Measurements from ENCODE around the gene OTX2.

Gene OTX2

GRCh38 chr14:56810147-56810719 is at the start of gene OTX2:
Gene OTX2, minus strand, starts transcription at chr14:56810479. Its CDS starts 5,023 bp downstream, at chr14:56805456.
- Histone ChIP-seq H3K4me3 (ENCODE audit: low read depth, low read length) (peak within 1 kb of the TSS; percentile 65), H3K27ac (ENCODE audit: low read depth, low read length) (peak within 1 kb of the TSS; percentile 4), H3K36me3 (ENCODE audit: control insufficient read depth, insufficient read depth, low read length) (no peaks in the 10 kb centered on the region), H3K9me3 (ENCODE audit: control insufficient read depth, insufficient read depth, low read length) (no peaks in the 10 kb centered on the region), H3K9ac (ENCODE audit: low read depth, low read length) (peak within 1 kb of the TSS; percentile 16; the same call in 1 of the 2 replicates), H3K4me1 (ENCODE audit: control insufficient read depth, insufficient read depth, low read length) (peaks cover 65% of the 10 kb centered on the region), H3K27me3 (ENCODE audit: control insufficient read depth, insufficient read depth, low read length) (peaks cover 83% of the 10 kb centered on the region)

GRCh38 chr14:56858422-56858821 is 48.1 kb upstream of the OTX2 start:
- Histone ChIP-seq H3K27me3 (ENCODE audit: control insufficient read depth, insufficient read depth, low read length) (peaks cover 16% of the 10 kb centered on the region; the same call in 1 of the 2 replicates), H3K9me3 (ENCODE audit: control insufficient read depth, insufficient read depth, low read length) (no peaks in the 10 kb centered on the region), H3K36me3 (ENCODE audit: control insufficient read depth, insufficient read depth, low read length) (no peaks in the 10 kb centered on the region), H3K27ac (ENCODE audit: low read depth, low read length) (no peak overlapping the region), H3K4me3 (ENCODE audit: low read depth, low read length) (no peak overlapping the region), H3K9ac (ENCODE audit: low read depth, low read length) (no peak overlapping the region), H3K4me1 (ENCODE audit: control insufficient read depth, insufficient read depth, low read length) (peaks cover 57% of the 10 kb centered on the region)

GRCh38 chr14:56857216-56857615 is 46.9 kb upstream of the OTX2 start:
- H3K9me3 ChIP-seq (ENCODE audit: control insufficient read depth, insufficient read depth, low read length): no peaks in the 10 kb centered on the region
- H3K36me3 ChIP-seq (ENCODE audit: control insufficient read depth, insufficient read depth, low read length): no peaks in the 10 kb centered on the region
- H3K27me3 ChIP-seq (ENCODE audit: control insufficient read depth, insufficient read depth, low read length): peaks cover 16% of the 10 kb centered on the region; the same call in 1 of the 2 replicates
- no peak overlapping the region for H3K9ac ChIP-seq (ENCODE audit: low read depth, low read length)
- no peak overlapping the region for H3K27ac ChIP-seq (ENCODE audit: low read depth, low read length)
- H3K4me1 ChIP-seq (ENCODE audit: control insufficient read depth, insufficient read depth, low read length): peaks cover 49% of the 10 kb centered on the region
- H3K4me3 ChIP-seq (ENCODE audit: low read depth, low read length): no peak overlapping the region

GRCh38 chr14:56855891-56856461 is 45.7 kb upstream of the OTX2 start:
- no peak overlapping the region for H3K9ac ChIP-seq (ENCODE audit: low read depth, low read length)
- no peaks in the 10 kb centered on the region for H3K36me3 ChIP-seq (ENCODE audit: control insufficient read depth, insufficient read depth, low read length)
- H3K4me3 ChIP-seq (ENCODE audit: low read depth, low read length): peak overlapping the region; percentile 53
- H3K4me1 ChIP-seq (ENCODE audit: control insufficient read depth, insufficient read depth, low read length): peaks cover 49% of the 10 kb centered on the region
- H3K27ac ChIP-seq (ENCODE audit: low read depth, low read length): peak overlapping the region; percentile 63
- peaks cover 21% of the 10 kb centered on the region for H3K27me3 ChIP-seq (ENCODE audit: control insufficient read depth, insufficient read depth, low read length)
- H3K9me3 ChIP-seq (ENCODE audit: control insufficient read depth, insufficient read depth, low read length): no peaks in the 10 kb centered on the region

GRCh38 chr14:56854325-56854724 is 44.0 kb upstream of the OTX2 start:
- H3K9me3 ChIP-seq (ENCODE audit: control insufficient read depth, insufficient read depth, low read length): no peaks in the 10 kb centered on the region
- H3K27me3 ChIP-seq (ENCODE audit: control insufficient read depth, insufficient read depth, low read length): peaks cover 36% of the 10 kb centered on the region
- peak overlapping the region; percentile 2 for H3K27ac ChIP-seq (ENCODE audit: low read depth, low read length)
- no peaks in the 10 kb centered on the region for H3K36me3 ChIP-seq (ENCODE audit: control insufficient read depth, insufficient read depth, low read length)
- no peak overlapping the region for H3K9ac ChIP-seq (ENCODE audit: low read depth, low read length)
- H3K4me1 ChIP-seq (ENCODE audit: control insufficient read depth, insufficient read depth, low read length): peaks cover 48% of the 10 kb centered on the region
- no peak overlapping the region for H3K4me3 ChIP-seq (ENCODE audit: low read depth, low read length)

- no peak overlapping the region for H3K9ac ChIP-seq (ENCODE audit: low read depth, low read length)
- peaks cover 59% of the 10 kb centered on the region for H3K4me1 ChIP-seq (ENCODE audit: control insufficient read depth, insufficient read depth, low read length)
- H3K27me3 ChIP-seq (ENCODE audit: control insufficient read depth, insufficient read depth, low read length): peaks cover 74% of the 10 kb centered on the region
- H3K36me3 ChIP-seq (ENCODE audit: control insufficient read depth, insufficient read depth, low read length): no peaks in the 10 kb centered on the region
- H3K4me3 ChIP-seq (ENCODE audit: low read depth, low read length): peak overlapping the region; percentile 46
- H3K27ac ChIP-seq (ENCODE audit: low read depth, low read length): peak overlapping the region; percentile 82
- H3K9me3 ChIP-seq (ENCODE audit: control insufficient read depth, insufficient read depth, low read length): no peaks in the 10 kb centered on the region
Measured at GRCh38 chr14:56846970-56847930, 37.0 kb upstream of the OTX2 start.

- H3K9ac ChIP-seq (ENCODE audit: low read depth, low read length): no peak overlapping the region
- peaks cover 64% of the 10 kb centered on the region for H3K27me3 ChIP-seq (ENCODE audit: control insufficient read depth, insufficient read depth, low read length)
- H3K27ac ChIP-seq (ENCODE audit: low read depth, low read length): no peak overlapping the region
- H3K9me3 ChIP-seq (ENCODE audit: control insufficient read depth, insufficient read depth, low read length): no peaks in the 10 kb centered on the region
- H3K36me3 ChIP-seq (ENCODE audit: control insufficient read depth, insufficient read depth, low read length): no peaks in the 10 kb centered on the region
- H3K4me1 ChIP-seq (ENCODE audit: control insufficient read depth, insufficient read depth, low read length): peaks cover 53% of the 10 kb centered on the region
- peak overlapping the region; percentile 1; the same call in 1 of the 2 replicates for H3K4me3 ChIP-seq (ENCODE audit: low read depth, low read length)
Measured at GRCh38 chr14:56844406-56845002, 34.2 kb upstream of the OTX2 start.

- Histone ChIP-seq H3K4me1 (ENCODE audit: control insufficient read depth, insufficient read depth, low read length) (peaks cover 31% of the 10 kb centered on the region), H3K9me3 (ENCODE audit: control insufficient read depth, insufficient read depth, low read length) (no peaks in the 10 kb centered on the region), H3K9ac (ENCODE audit: low read depth, low read length) (no peak overlapping the region), H3K27me3 (ENCODE audit: control insufficient read depth, insufficient read depth, low read length) (peaks cover 47% of the 10 kb centered on the region), H3K27ac (ENCODE audit: low read depth, low read length) (no peak overlapping the region), H3K4me3 (ENCODE audit: low read depth, low read length) (no peak overlapping the region), H3K36me3 (ENCODE audit: control insufficient read depth, insufficient read depth, low read length) (no peaks in the 10 kb centered on the region)
Measured at GRCh38 chr14:56841611-56842010, 31.3 kb upstream of the OTX2 start.

- Histone ChIP-seq H3K27me3 (ENCODE audit: control insufficient read depth, insufficient read depth, low read length) (peaks cover 33% of the 10 kb centered on the region), H3K36me3 (ENCODE audit: control insufficient read depth, insufficient read depth, low read length) (no peaks in the 10 kb centered on the region), H3K9ac (ENCODE audit: low read depth, low read length) (no peak overlapping the region), H3K27ac (ENCODE audit: low read depth, low read length) (no peak overlapping the region), H3K4me3 (ENCODE audit: low read depth, low read length) (no peak overlapping the region), H3K9me3 (ENCODE audit: control insufficient read depth, insufficient read depth, low read length) (no peaks in the 10 kb centered on the region), H3K4me1 (ENCODE audit: control insufficient read depth, insufficient read depth, low read length) (peaks cover 17% of the 10 kb centered on the region)
Measured at GRCh38 chr14:56840221-56840620, 29.9 kb upstream of the OTX2 start.

GRCh38 chr14:56829151-56829550 is 18.9 kb upstream of the OTX2 start:
- H3K9ac ChIP-seq (ENCODE audit: low read depth, low read length): no peak overlapping the region
- no peaks in the 10 kb centered on the region for H3K9me3 ChIP-seq (ENCODE audit: control insufficient read depth, insufficient read depth, low read length)
- no peak overlapping the region for H3K4me3 ChIP-seq (ENCODE audit: low read depth, low read length)
- H3K4me1 ChIP-seq (ENCODE audit: control insufficient read depth, insufficient read depth, low read length): no peaks in the 10 kb centered on the region
- no peak overlapping the region for H3K27ac ChIP-seq (ENCODE audit: low read depth, low read length)
- no peaks in the 10 kb centered on the region for H3K36me3 ChIP-seq (ENCODE audit: control insufficient read depth, insufficient read depth, low read length)
- no peaks in the 10 kb centered on the region; the same call in 1 of the 2 replicates for H3K27me3 ChIP-seq (ENCODE audit: control insufficient read depth, insufficient read depth, low read length)

Measured in HUES48 (cell line).